ENCODE measurements around the gene CHP2.
"Not testable (repeated sequence)": the region's sequence is repeated elsewhere in the genome, so short reads cannot be mapped to it uniquely, and the experiment has no call there.

CHP2 gene

GRCh38 chr16:23716484-23716883, 38.3 kb upstream of the CHP2 start:
- no peaks in the 10 kb centered on the region for H4K20me1 ChIP-seq (ENCODE audit: insufficient read depth, low read length)
- no peak overlapping the region for H2AFZ ChIP-seq (ENCODE audit: low read depth, low read length)
- TF ChIP-seq EZH2phosphoT487 (IDR thresholded peaks at IDR 0.05; ENCODE audit: low read depth) (no peak), CTCF (IDR thresholded peaks at IDR 0.05; ENCODE audit: low read depth, low read length) (no peak)
- no peaks in the 10 kb centered on the region for H3K4me1 ChIP-seq (ENCODE audit: low read length)
- no peak overlapping the region for H3K9ac ChIP-seq (ENCODE audit: low read length)
- no peak overlapping the region for H3K4me3 ChIP-seq (ENCODE audit: low read length)
- no peaks in the 10 kb centered on the region for H3K79me2 ChIP-seq (ENCODE audit: low read length)
- H3K9me3 ChIP-seq (ENCODE audit: insufficient read depth, low read length), result no peaks in the 10 kb centered on the region
- peaks cover 22% of the 10 kb centered on the region for H3K27me3 ChIP-seq (ENCODE audit: low read depth, low read length)
- no peaks in the 10 kb centered on the region for H3K36me3 ChIP-seq (replicated peaks; ENCODE audit: low read depth, low read length)
- no peak overlapping the region for H3K4me2 ChIP-seq (ENCODE audit: low read length)
- no peak overlapping the region for H3K27ac ChIP-seq (ENCODE audit: low read length)

- H4K20me1 ChIP-seq (ENCODE audit: insufficient read depth, low read length); H3K27ac ChIP-seq (ENCODE audit: low read length); H3K27me3 ChIP-seq (ENCODE audit: low read depth, low read length); H2AFZ ChIP-seq (ENCODE audit: low read depth, low read length); H3K79me2 ChIP-seq (ENCODE audit: low read length); H3K36me3 ChIP-seq (replicated peaks; ENCODE audit: low read depth, low read length); H3K9ac ChIP-seq (ENCODE audit: low read length); H3K4me2 ChIP-seq (ENCODE audit: low read length); H3K4me1 ChIP-seq (ENCODE audit: low read length); H3K9me3 ChIP-seq (ENCODE audit: insufficient read depth, low read length); H3K4me3 ChIP-seq (ENCODE audit: low read length): not testable (repeated sequence)
Observed at GRCh38 chr16:23722613-23723240, 32.1 kb upstream of the CHP2 start.

GRCh38 chr16:23724096-23724784, 30.6 kb upstream of the CHP2 start:
- TF ChIP-seq EZH2phosphoT487 (IDR thresholded peaks at IDR 0.05; ENCODE audit: low read depth), result no peak
- TF ChIP-seq CTCF (IDR thresholded peaks at IDR 0.05; ENCODE audit: low read depth, low read length), result no peak
- H3K4me1 ChIP-seq (ENCODE audit: low read length), result no peaks in the 10 kb centered on the region
- H3K9me3 ChIP-seq (ENCODE audit: insufficient read depth, low read length), result no peaks in the 10 kb centered on the region
- no peak overlapping the region for H3K4me2 ChIP-seq (ENCODE audit: low read length)
- no peaks in the 10 kb centered on the region for H3K79me2 ChIP-seq (ENCODE audit: low read length)
- no peak overlapping the region for H3K4me3 ChIP-seq (ENCODE audit: low read length)
- no peaks in the 10 kb centered on the region for H4K20me1 ChIP-seq (ENCODE audit: insufficient read depth, low read length)
- no peaks in the 10 kb centered on the region for H3K36me3 ChIP-seq (replicated peaks; ENCODE audit: low read depth, low read length)
- peaks cover 8% of the 10 kb centered on the region; the same call in 1 of the 2 replicates for H3K27me3 ChIP-seq (ENCODE audit: low read depth, low read length)
- no peak overlapping the region for H2AFZ ChIP-seq (ENCODE audit: low read depth, low read length)
- no peak overlapping the region for H3K27ac ChIP-seq (ENCODE audit: low read length)
- no peak overlapping the region for H3K9ac ChIP-seq (ENCODE audit: low read length)

DNA sequence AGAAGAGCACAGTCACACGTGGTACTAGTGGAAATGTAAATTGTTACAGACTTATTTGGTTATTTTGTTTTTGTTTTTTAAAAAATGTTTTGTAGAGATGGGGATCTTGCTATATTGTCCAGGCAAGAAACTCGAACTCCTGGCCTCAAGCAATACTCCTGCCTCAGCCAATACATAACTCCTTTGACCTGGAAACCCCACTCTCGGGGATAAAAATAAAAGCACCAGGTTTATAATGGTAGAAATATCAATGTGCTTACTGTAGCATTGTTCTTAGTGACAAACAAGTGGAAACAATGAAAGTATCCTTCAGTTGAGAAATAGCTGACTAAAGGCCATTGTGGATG, 30.1 kb upstream of the CHP2 start:
- Histone ChIP-seq H3K79me2 (ENCODE audit: low read length) (no peaks in the 10 kb centered on the region), H4K20me1 (ENCODE audit: insufficient read depth, low read length) (no peaks in the 10 kb centered on the region), H3K27me3 (ENCODE audit: low read depth, low read length) (peaks cover 8% of the 10 kb centered on the region; the same call in 1 of the 2 replicates), H3K9ac (ENCODE audit: low read length) (no peak overlapping the region), H3K4me2 (ENCODE audit: low read length) (no peak overlapping the region), H3K4me1 (ENCODE audit: low read length) (no peaks in the 10 kb centered on the region), H3K4me3 (ENCODE audit: low read length) (no peak overlapping the region), H3K27ac (ENCODE audit: low read length) (no peak overlapping the region), H2AFZ (ENCODE audit: low read depth, low read length) (no peak overlapping the region), H3K36me3 (replicated peaks; ENCODE audit: low read depth, low read length) (no peaks in the 10 kb centered on the region), H3K9me3 (ENCODE audit: insufficient read depth, low read length) (no peaks in the 10 kb centered on the region)
- TF ChIP-seq CTCF (IDR thresholded peaks at IDR 0.05; ENCODE audit: low read depth, low read length), result no peak
- no peak for TF ChIP-seq EZH2phosphoT487 (IDR thresholded peaks at IDR 0.05; ENCODE audit: low read depth)
